Thyroid gland (tissue), 4 donors: ENCODE measurements around the gene CACNA1D. TPM values are rescaled to one million over a fixed set of nuclear protein-coding genes. Genes with fewer than 3 reads are reported as not detected.

Experiments
- DNase-seq, 2 donors: peaks; one replicate each; pipeline ENCODE4 v3.0.0-alpha.2; 2019
- H3K27ac ChIP-seq, 3 donors: fragments of 200-600 bp; sonication (generic); 1 replicate in 2 of 3; 2 replicates in 1 of 3; pipeline ENCODE4 v1.5.1; 2016 to 2019; ENCODE audit warnings: mild to moderate bottlenecking in 1 of 3, moderate library complexity in 1 of 3
- H3K27me3 ChIP-seq: fragments of 200-600 bp; sonication (generic); one replicate; pipeline ENCODE4 v1.5.1; 2019
- H3K36me3 ChIP-seq, 2 donors: fragments of 200-600 bp; sonication (generic); one replicate each; pipeline ENCODE4 v1.5.1; 2016 to 2019
- H3K4me1 ChIP-seq, 2 donors: fragments of 200-600 bp; sonication (generic); one replicate each; pipeline ENCODE4 v1.5.1; 2017 to 2019
- H3K4me3 ChIP-seq, 3 donors: fragments of 200-600 bp; sonication (generic); replicated peaks in 1 of 3; 1 replicate in 2 of 3; 2 replicates in 1 of 3; pipeline ENCODE4 v1.5.1; 2016; ENCODE audit warnings: mild to moderate bottlenecking in 1 of 3
- H3K9me3 ChIP-seq: fragments of 200-600 bp; sonication (generic); one replicate; pipeline ENCODE4 v1.5.1; 2017
- CTCF ChIP-seq, 6 experiments: fragments of 200-600 bp in 3 of 6; fragments of 450-650 bp in 3 of 6; sonication (generic) in 3 of 6; IDR thresholded peaks; one replicate each; pipeline ENCODE4 v1.5.1; 2016 to 2019; ENCODE audit warnings: antibody characterized with exemption in 6 of 6, mild to moderate bottlenecking in 2 of 6, inconsistent platforms in 1 of 6, moderate library complexity in 1 of 6
- POLR2A ChIP-seq, 2 donors: fragments of 450-650 bp; IDR thresholded peaks; one replicate each; pipeline ENCODE4 v1.6.1; 2017; ENCODE audit warnings: antibody characterized with exemption in 2 of 2, mild to moderate bottlenecking in 2 of 2, moderate library complexity in 1 of 2
- WGBS, 2 donors: methylation state at CpG; one replicate each; pipeline ENCODE4 v1.1.5; 2017; 5-methylcytosine and 5-hydroxymethylcytosine counted together
- intact Hi-C: fragments of 100-400 bp; cut with DNase I; formaldehyde crosslinking; loops from one replicate; pipeline ENCODE4 v1.15.1; 2023
- total RNA-seq, 4 donors: library from RNA; depleted of rRNA; stranded (reverse); fragments of >200 nt; gene quantifications; one replicate each; pipeline ENCODE4 v1.2.3, GENCODE V29; 2016

The CACNA1D gene
- total RNA-seq, 4 donors from 2014 or later, result 7.1 to 46.1 (median 27.3) TPM

- TF ChIP-seq POLR2A (IDR thresholded peaks at IDR 0.05) (no peak), CTCF (IDR thresholded peaks at IDR 0.05) (no peak)
- H3K27me3 ChIP-seq, result no peaks in the 10 kb centered on the region
- no peaks in the 10 kb centered on the region for H3K4me1 ChIP-seq
- intact Hi-C loops, result no loop called here
- no peaks in the 10 kb centered on the region for H3K36me3 ChIP-seq
- H3K27ac ChIP-seq, result no peak overlapping the region
- 75 to 77% methylated on average over 10 of the region's 10 CpGs for WGBS, 2 donors
- no peak for DNase-seq
- no peaks in the 10 kb centered on the region for H3K9me3 ChIP-seq
- no peak overlapping the region for H3K4me3 ChIP-seq
These were observed 179.4 kb downstream of the CACNA1D start for GRCh38 chr3:53673722-53674350.

GRCh38 chr3:53674582-53674981 lies 180.2 kb downstream of the CACNA1D start:
- Histone ChIP-seq H3K4me1 (no peaks in the 10 kb centered on the region), H3K27ac (no peak overlapping the region), H3K27me3 (no peaks in the 10 kb centered on the region), H3K9me3 (no peaks in the 10 kb centered on the region), H3K36me3 (no peaks in the 10 kb centered on the region), H3K4me3 (no peak overlapping the region)
- intact Hi-C loops, result no loop called here
- WGBS, 2 donors, result 80 to 81% methylated on average over 8 of the region's 8 CpGs
- no peak for TF ChIP-seq CTCF (IDR thresholded peaks at IDR 0.05)
- TF ChIP-seq POLR2A (IDR thresholded peaks at IDR 0.05), result no peak
- DNase-seq, result no peak

- no peak for DNase-seq
- Histone ChIP-seq H3K4me1 (no peaks in the 10 kb centered on the region), H3K36me3 (no peaks in the 10 kb centered on the region), H3K4me3 (no peak overlapping the region), H3K27me3 (no peaks in the 10 kb centered on the region), H3K9me3 (no peaks in the 10 kb centered on the region), H3K27ac (no peak overlapping the region)
- whole genome bisulfite sequencing, 2 donors, result 83 to 85% methylated on average over 15 of the region's 15 CpGs
- intact Hi-C loops, result no loop called here
- no peak for TF ChIP-seq CTCF (IDR thresholded peaks at IDR 0.05)
- no peak for TF ChIP-seq POLR2A (IDR thresholded peaks at IDR 0.05)
These were observed 180.7 kb downstream of the CACNA1D start for GRCh38 chr3:53675022-53675697.

GRCh38 chr3:53675942-53676341 lies 181.5 kb downstream of the CACNA1D start:
- Histone ChIP-seq H3K36me3 (no peaks in the 10 kb centered on the region), H3K27ac (no peak overlapping the region), H3K4me3 (no peak overlapping the region), H3K9me3 (no peaks in the 10 kb centered on the region), H3K27me3 (no peaks in the 10 kb centered on the region), H3K4me1 (no peaks in the 10 kb centered on the region)
- intact Hi-C loops, result no loop called here
- no peak for DNase-seq
- 75 to 92% methylated on average over 10 to 11 of the region's 11 CpGs for WGBS, 2 donors
- TF ChIP-seq CTCF (IDR thresholded peaks at IDR 0.05) (no peak), POLR2A (IDR thresholded peaks at IDR 0.05) (no peak)

- 51 to 57% methylated on average over 4 of the region's 4 CpGs for WGBS, 2 donors
- TF ChIP-seq POLR2A (IDR thresholded peaks at IDR 0.05), result no peak
- TF ChIP-seq CTCF (IDR thresholded peaks at IDR 0.05), result peak in 3 of 6 experiments; percentile 19 to 37 (median 25)
- no peaks in the 10 kb centered on the region for H3K9me3 ChIP-seq
These were observed 183.0 kb downstream of the CACNA1D start for GRCh38 chr3:53677413-53677812.

More at GRCh38 chr3:53677413-53677812, 183.0 kb downstream of the CACNA1D start:
- Histone ChIP-seq H3K27ac (no peak overlapping the region), H3K27me3 (no peaks in the 10 kb centered on the region), H3K36me3 (no peaks in the 10 kb centered on the region), H3K4me3 (no peak overlapping the region), H3K4me1 (no peaks in the 10 kb centered on the region)
- intact Hi-C loops, result no loop called here
- peak in 1 of 2 donors; percentile 6 for DNase-seq
